ENCODE results near the gene RBMS3. TPM values are rescaled to one million over a fixed set of nuclear protein-coding genes. Genes with fewer than 3 reads are reported as not detected.

Gene RBMS3
- total and polyA plus RNA-seq, 5 donors from 2014 or later = 5.2 to 18.8 (median 8.5) TPM

DNA sequence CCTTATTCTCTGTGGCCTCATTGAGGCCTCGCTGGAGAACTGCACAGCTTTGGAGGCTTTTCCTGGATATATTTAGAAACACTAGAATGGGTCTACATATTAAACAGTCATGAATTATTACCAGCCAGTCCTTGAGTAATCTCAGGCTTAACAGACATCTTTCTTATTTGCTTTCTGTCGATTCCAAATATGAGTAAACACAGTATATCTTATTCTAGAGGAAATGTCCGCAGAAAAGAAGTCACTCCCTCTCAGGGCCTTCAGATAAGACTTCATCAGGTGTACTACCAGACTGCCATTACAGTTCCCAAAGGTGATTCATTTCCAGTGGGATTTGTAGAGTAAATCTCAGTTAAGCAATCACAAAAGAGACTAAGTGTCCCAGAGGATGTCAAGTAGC, 310.7 kb downstream of the RBMS3 start:
- no peak for DNase-seq
- no peak overlapping the region for H3K4me3 Mint-ChIP-seq
- Histone ChIP-seq H3K27ac (ENCODE audit: insufficient read depth, low read length, poor library complexity, severe bottlenecking) (no peak overlapping the region), H3K36me3 (ENCODE audit: control insufficient read depth, insufficient read depth, low read length) (no peaks in the 10 kb centered on the region), H3K9me3 (ENCODE audit: control insufficient read depth in 2 of 2, low read length in 2 of 2) (no peaks in the 10 kb centered on the region), H3K27me3 (ENCODE audit: control insufficient read depth, insufficient read depth, low read length) (no peaks in the 10 kb centered on the region), H3K4me3 (ENCODE audit: low read depth, low read length) (no peak overlapping the region), H3K4me1 (ENCODE audit: control insufficient read depth, insufficient read depth, low read length, poor library complexity, severe bottlenecking) (no peaks in the 10 kb centered on the region)
- H3K27me3 Mint-ChIP-seq = no peaks in the 10 kb centered on the region
- H3K4me1 Mint-ChIP-seq = peaks cover 0 to 5% (median 0%) of the 10 kb centered on the region in 4 donors
- peaks cover 2 to 16% (median 8%) of the 10 kb centered on the region in 7 donors for H3K9me3 Mint-ChIP-seq
- H3K27ac Mint-ChIP-seq = no peak overlapping the region
- ATAC-seq (ENCODE audit: low read depth in 2 of 2) = no peak
- peaks cover 18% of the 10 kb centered on the region for H3K36me3 Mint-ChIP-seq

DNA sequence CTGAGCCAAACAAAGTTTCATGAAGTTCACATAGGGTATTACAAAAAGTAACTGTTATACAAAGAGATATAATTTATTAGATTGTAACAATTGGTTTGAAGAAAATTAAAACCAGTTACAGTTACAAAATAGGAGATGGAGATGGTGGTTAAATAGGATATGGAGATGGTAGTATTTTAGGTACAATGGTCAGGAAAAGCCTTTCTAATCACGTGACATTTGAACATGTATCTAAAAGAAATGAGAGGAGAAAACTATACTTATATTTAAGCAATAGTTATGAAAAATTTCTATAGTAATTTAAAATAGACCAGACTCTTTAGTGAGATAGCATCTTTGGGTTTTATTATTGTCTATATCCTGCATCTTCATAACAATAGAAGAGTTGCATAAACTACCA, 312.9 kb downstream of the RBMS3 start:
- Histone ChIP-seq H3K4me3 (ENCODE audit: low read depth, low read length) (no peak overlapping the region), H3K4me1 (ENCODE audit: control insufficient read depth, insufficient read depth, low read length, poor library complexity, severe bottlenecking) (no peaks in the 10 kb centered on the region), H3K27me3 (ENCODE audit: control insufficient read depth, insufficient read depth, low read length) (no peaks in the 10 kb centered on the region), H3K9me3 (ENCODE audit: control insufficient read depth in 2 of 2, low read length in 2 of 2) (no peaks in the 10 kb centered on the region), H3K27ac (ENCODE audit: insufficient read depth, low read length, poor library complexity, severe bottlenecking) (no peak overlapping the region), H3K36me3 (ENCODE audit: control insufficient read depth, insufficient read depth, low read length) (no peaks in the 10 kb centered on the region)
- Mint-ChIP-seq H3K9me3 (peaks cover 0 to 16% (median 6%) of the 10 kb centered on the region in 7 donors), H3K27ac (no peak overlapping the region), H3K4me3 (no peak overlapping the region), H3K4me1 (peaks cover 0 to 10% (median 0%) of the 10 kb centered on the region in 4 donors), H3K36me3 (peaks cover 14% of the 10 kb centered on the region), H3K27me3 (no peaks in the 10 kb centered on the region)
- no peak for DNase-seq
- ATAC-seq (ENCODE audit: low read depth in 2 of 2) = no peak

DNA sequence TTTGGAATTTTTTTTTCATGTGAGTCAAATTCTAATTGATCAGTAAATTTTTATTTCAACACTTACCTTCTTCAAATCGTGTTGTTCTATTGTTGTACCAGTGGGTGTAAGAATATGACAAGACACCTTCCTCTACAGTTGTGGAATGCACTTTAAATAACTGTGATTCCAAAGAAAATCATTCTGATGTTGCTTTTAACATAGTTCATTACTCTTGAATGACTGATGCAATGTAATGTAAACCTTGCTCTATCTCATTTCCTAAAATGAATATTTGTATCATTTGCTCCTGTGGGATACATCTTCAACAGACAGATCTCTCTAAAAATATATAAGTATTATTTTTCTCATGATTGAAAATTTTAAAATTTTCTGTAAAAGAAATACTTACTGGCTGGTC, 313.4 kb downstream of the RBMS3 start:
- Mint-ChIP-seq H3K36me3 (peaks cover 14% of the 10 kb centered on the region), H3K4me1 (peaks cover 0 to 10% (median 0%) of the 10 kb centered on the region in 4 donors), H3K9me3 (peaks cover 0 to 16% (median 6%) of the 10 kb centered on the region in 7 donors), H3K27me3 (no peaks in the 10 kb centered on the region), H3K27ac (no peak overlapping the region), H3K4me3 (no peak overlapping the region)
- no peaks in the 10 kb centered on the region for H3K27me3 ChIP-seq (ENCODE audit: control insufficient read depth, insufficient read depth, low read length)
- no peak overlapping the region for H3K4me3 ChIP-seq (ENCODE audit: low read depth, low read length)
- H3K4me1 ChIP-seq (ENCODE audit: control insufficient read depth, insufficient read depth, low read length, poor library complexity, severe bottlenecking) = no peaks in the 10 kb centered on the region
- H3K36me3 ChIP-seq (ENCODE audit: control insufficient read depth, insufficient read depth, low read length) = no peaks in the 10 kb centered on the region
- no peak overlapping the region for H3K27ac ChIP-seq (ENCODE audit: insufficient read depth, low read length, poor library complexity, severe bottlenecking)
- no peaks in the 10 kb centered on the region for H3K9me3 ChIP-seq (ENCODE audit: control insufficient read depth in 2 of 2, low read length in 2 of 2)
- DNase-seq = no peak
- ATAC-seq (ENCODE audit: low read depth in 2 of 2) = no peak

DNA sequence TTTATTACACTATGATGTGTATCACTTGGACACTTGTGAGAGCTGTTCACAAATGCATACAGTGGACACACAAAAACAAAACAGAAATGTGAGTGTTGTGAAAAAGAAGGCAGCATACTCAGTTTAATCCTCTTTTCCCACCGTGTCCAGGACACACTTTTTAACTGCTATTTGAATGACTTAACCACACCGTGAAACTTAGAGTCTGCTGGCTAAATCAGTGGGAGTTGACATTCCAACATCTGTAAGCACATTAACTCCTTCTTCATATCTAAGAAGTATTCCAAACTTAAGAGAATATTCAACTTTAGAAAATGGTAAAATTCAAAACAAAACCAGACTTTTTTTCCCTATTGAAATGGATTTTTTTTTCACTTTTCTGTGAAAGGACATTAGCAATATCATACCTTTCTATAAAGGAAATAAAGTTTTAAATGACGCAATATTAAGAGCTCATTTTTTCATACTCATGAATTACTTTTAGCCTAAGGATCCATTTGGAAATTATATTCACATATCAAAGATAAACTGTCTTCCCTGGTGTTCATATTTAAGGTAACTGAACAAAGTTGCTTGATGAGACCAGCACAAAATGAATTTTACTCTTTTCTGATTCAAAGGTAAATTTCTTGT, 316.6 kb downstream of the RBMS3 start:
- peaks cover 3% of the 10 kb centered on the region for H3K36me3 Mint-ChIP-seq
- H3K27me3 ChIP-seq (ENCODE audit: control insufficient read depth, insufficient read depth, low read length) = no peaks in the 10 kb centered on the region
- H3K27me3 Mint-ChIP-seq = no peaks in the 10 kb centered on the region
- H3K4me1 ChIP-seq (ENCODE audit: control insufficient read depth, insufficient read depth, low read length, poor library complexity, severe bottlenecking) = no peaks in the 10 kb centered on the region
- no peak overlapping the region for H3K4me3 ChIP-seq (ENCODE audit: low read depth, low read length)
- H3K27ac ChIP-seq (ENCODE audit: insufficient read depth, low read length, poor library complexity, severe bottlenecking) = no peak overlapping the region
- H3K4me1 Mint-ChIP-seq = peaks cover 0 to 10% (median 0%) of the 10 kb centered on the region in 4 donors
- no peak for DNase-seq
- H3K4me3 Mint-ChIP-seq = no peak overlapping the region
- ATAC-seq (ENCODE audit: low read depth in 2 of 2) = no peak
- H3K9me3 Mint-ChIP-seq = peaks cover 0 to 4% (median 0%) of the 10 kb centered on the region in 7 donors
- H3K9me3 ChIP-seq (ENCODE audit: control insufficient read depth in 2 of 2, low read length in 2 of 2) = no peaks in the 10 kb centered on the region
- H3K36me3 ChIP-seq (ENCODE audit: control insufficient read depth, insufficient read depth, low read length) = no peaks in the 10 kb centered on the region
- H3K27ac Mint-ChIP-seq = no peak overlapping the region

DNA sequence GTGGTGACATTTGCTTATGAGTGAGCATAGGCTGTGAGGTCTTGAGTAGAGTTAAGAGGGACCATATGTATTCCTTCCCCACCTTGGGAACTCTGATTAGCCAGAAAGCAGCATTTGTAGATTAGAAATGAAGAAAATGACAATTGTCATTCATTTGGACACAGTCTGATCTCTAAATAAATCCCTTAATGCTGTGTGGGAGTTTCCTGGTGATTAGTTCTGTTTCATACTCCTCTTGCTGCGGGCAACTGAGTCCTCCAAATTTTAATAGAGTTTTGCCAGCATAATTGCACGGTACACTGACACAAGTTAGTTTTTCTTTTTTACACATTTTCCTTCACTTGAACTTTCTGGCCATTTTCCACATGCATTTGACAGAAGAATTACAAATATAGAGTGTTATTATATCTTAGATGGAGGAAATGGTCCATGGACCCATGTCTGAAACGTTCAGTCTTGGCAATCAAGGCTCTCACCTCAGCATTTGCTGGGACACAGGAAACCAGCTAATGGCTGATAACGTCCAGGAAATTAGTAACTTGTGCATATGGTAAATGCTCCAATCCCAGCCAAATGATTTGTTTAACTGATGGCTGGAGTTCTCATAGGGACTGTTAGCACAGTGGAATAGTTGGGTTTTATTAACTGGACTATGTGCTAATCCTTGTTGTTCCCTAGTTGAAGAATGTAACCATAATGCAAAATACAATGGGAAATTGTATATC, 321.2 kb downstream of the RBMS3 start:
- Histone ChIP-seq H3K36me3 (ENCODE audit: control insufficient read depth, insufficient read depth, low read length) (no peaks in the 10 kb centered on the region), H3K27ac (ENCODE audit: insufficient read depth, low read length, poor library complexity, severe bottlenecking) (no peak overlapping the region), H3K9me3 (ENCODE audit: control insufficient read depth in 2 of 2, low read length in 2 of 2) (no peaks in the 10 kb centered on the region), H3K4me3 (ENCODE audit: low read depth, low read length) (no peak overlapping the region), H3K4me1 (ENCODE audit: control insufficient read depth, insufficient read depth, low read length, poor library complexity, severe bottlenecking) (no peaks in the 10 kb centered on the region), H3K27me3 (ENCODE audit: control insufficient read depth, insufficient read depth, low read length) (no peaks in the 10 kb centered on the region)
- Mint-ChIP-seq H3K27ac (no peak overlapping the region), H3K4me3 (no peak overlapping the region), H3K27me3 (no peaks in the 10 kb centered on the region), H3K36me3 (no peaks in the 10 kb centered on the region), H3K9me3 (peaks cover 0 to 4% (median 0%) of the 10 kb centered on the region in 7 donors), H3K4me1 (peaks cover 0 to 3% (median 0%) of the 10 kb centered on the region in 4 donors)
- no peak for ATAC-seq (ENCODE audit: low read depth in 2 of 2)
- no peak for DNase-seq

DNA sequence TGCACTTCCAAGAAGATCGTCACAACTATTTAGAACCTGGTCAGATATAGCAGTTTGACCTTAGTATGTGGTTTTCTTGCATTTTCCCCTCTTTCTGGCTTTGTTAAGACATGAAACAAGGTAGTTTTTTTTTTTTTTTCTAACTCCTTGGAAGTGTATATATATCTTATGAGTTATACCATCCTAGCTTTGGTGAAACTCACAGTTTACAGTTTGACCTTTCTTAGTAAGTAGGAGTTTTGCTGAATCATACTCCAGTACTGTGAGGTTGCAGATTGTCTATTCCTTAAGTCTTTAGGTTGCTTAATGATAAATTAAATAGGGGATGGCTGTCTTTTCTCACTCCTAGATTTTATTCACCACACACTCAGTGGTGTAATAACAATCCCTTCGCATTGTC, 325.0 kb downstream of the RBMS3 start:
- Histone ChIP-seq H3K27ac (ENCODE audit: insufficient read depth, low read length, poor library complexity, severe bottlenecking) (no peak overlapping the region), H3K36me3 (ENCODE audit: control insufficient read depth, insufficient read depth, low read length) (no peaks in the 10 kb centered on the region), H3K4me3 (ENCODE audit: low read depth, low read length) (no peak overlapping the region), H3K4me1 (ENCODE audit: control insufficient read depth, insufficient read depth, low read length, poor library complexity, severe bottlenecking) (no peaks in the 10 kb centered on the region), H3K27me3 (ENCODE audit: control insufficient read depth, insufficient read depth, low read length) (no peaks in the 10 kb centered on the region), H3K9me3 (ENCODE audit: control insufficient read depth in 2 of 2, low read length in 2 of 2) (no peaks in the 10 kb centered on the region)
- H3K27ac Mint-ChIP-seq = no peak overlapping the region
- H3K9me3 Mint-ChIP-seq = peaks cover 0 to 4% (median 0%) of the 10 kb centered on the region in 7 donors
- H3K4me3 Mint-ChIP-seq = no peak overlapping the region
- no peaks in the 10 kb centered on the region for H3K27me3 Mint-ChIP-seq
- no peak for DNase-seq
- no peak for ATAC-seq (ENCODE audit: low read depth in 2 of 2)
- no peaks in the 10 kb centered on the region for H3K36me3 Mint-ChIP-seq
- H3K4me1 Mint-ChIP-seq = peaks cover 0 to 2% (median 0%) of the 10 kb centered on the region in 4 donors

DNA sequence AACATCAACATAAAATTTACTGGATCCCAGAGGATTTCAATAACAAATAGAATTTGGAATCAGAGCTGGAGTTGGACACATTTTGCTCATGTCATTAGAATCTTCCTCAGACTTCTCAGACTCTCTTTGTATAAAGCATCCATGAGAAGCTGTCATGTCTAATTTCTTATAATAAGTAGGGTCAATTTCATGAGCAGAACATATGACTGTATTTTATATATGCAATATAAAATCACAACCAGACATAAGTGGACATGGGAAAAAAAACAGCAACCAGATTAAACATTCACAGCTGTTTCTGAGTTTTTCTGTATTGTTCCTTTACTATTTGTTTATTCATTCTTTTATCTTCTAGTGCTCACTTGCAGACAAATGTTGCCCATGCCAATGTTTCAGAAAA, 325.5 kb downstream of the RBMS3 start:
- Mint-ChIP-seq H3K36me3 (no peaks in the 10 kb centered on the region), H3K4me3 (no peak overlapping the region), H3K9me3 (peaks cover 0 to 4% (median 0%) of the 10 kb centered on the region in 7 donors), H3K27me3 (no peaks in the 10 kb centered on the region), H3K27ac (no peak overlapping the region), H3K4me1 (peaks cover 0 to 2% (median 0%) of the 10 kb centered on the region in 4 donors)
- H3K36me3 ChIP-seq (ENCODE audit: control insufficient read depth, insufficient read depth, low read length) = no peaks in the 10 kb centered on the region
- H3K27me3 ChIP-seq (ENCODE audit: control insufficient read depth, insufficient read depth, low read length) = no peaks in the 10 kb centered on the region
- ATAC-seq (ENCODE audit: low read depth in 2 of 2) (no peak), DNase-seq (no peak)
- no peak overlapping the region for H3K4me3 ChIP-seq (ENCODE audit: low read depth, low read length)
- no peak overlapping the region for H3K27ac ChIP-seq (ENCODE audit: insufficient read depth, low read length, poor library complexity, severe bottlenecking)
- no peaks in the 10 kb centered on the region for H3K9me3 ChIP-seq (ENCODE audit: control insufficient read depth in 2 of 2, low read length in 2 of 2)
- H3K4me1 ChIP-seq (ENCODE audit: control insufficient read depth, insufficient read depth, low read length, poor library complexity, severe bottlenecking) = no peaks in the 10 kb centered on the region

All from CD4-positive, CD25-positive, alpha-beta regulatory T cell (primary cell).